ENCODE measurements around the gene PEX11A.

Gene PEX11A

DNA sequence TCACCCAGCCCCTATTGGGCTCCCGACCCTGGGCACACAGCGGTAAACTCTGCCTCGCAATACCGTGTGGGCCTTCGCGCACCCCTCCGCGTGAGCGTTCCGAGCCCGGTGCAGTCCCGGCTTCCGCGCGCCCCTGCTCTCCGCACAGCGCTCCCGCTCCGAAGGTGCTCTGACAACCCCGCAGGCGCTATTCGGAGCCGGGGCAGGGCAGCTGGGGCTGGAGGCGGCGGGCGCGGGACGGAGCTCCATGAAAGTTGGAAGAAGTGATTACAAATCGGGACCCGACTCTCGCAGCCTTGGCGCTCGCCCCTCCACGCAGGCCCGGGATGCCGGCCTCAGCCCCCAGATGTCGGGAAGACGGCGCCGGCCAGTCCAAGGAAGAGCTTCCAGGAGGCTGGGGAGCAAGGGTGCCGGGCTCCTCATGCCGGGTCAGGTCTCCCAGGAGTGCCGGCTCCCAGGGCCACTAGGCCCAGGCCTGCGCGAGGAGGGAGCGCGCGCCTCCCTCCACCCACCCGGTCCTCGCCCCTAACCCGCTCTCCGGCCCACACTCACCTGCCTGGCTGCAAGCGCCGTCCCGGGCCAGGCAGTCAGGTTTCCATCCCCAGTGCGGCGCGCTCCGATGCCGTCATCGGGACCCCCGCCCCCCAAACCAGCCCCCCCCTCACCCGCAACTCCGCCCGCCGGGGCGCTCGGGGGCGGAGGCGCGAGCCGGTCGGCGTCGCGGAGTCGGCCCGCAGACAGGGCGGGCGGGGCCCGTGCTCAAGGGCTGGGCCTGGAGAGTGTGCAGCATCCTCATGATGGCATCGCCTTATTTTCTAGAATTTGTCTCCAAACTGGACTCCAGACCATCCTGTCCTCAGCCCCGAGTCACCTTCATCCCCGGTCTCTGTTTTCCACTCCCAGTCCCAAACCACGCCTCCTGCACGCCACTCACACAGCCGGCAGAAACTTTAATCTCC lies 35.4 kb downstream of the PEX11A start, which contains the start of gene KIF7:
KIF7 (minus strand) TSS at position 621 of the 959 bp plus-strand sequence. CDS start 2,537 bp downstream, outside the sequence.
- DNase-seq, result no peak

DNA sequence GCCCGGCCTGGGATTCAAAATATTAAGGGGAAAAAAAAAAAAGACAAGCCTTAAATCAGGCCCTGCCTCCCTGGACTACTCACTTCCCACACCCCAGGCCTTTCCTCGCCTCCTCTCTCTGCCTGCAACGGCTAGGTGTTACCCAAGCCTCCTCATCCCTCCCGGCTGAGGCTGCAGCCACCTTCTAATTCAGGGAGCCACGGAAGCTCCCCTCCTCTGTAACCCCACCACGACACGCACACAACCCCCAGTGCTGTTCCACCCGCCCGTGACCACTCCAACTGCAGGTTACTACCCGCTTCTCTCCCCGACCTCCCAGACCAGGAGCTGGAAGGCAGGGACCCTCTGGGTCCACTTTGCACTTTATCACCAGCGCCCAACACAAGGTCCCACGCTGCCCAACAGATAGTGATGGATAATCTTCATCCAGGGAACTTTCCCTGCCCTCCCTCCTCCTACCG lies 36.2 kb downstream of the PEX11A start:
- DNase-seq, result no peak

DNA sequence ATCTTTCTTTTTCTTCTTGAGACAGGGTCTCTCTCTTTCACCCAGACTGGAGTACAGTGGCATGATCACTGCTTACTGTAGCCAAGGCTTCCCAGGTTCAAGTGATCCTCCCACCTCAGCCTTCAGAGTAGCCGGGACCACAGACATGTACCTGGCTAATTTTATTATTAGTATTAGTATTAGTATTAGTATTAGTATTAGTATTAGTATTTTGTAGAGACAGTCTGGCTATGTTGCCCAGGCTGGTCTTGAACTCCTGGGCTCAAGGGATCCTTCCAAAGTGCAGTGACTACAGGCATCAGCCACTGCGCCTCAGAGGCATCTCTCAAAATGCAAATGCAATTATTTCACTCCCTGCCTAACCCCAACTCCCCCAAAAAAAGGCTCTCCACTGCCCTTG lies 37.0 kb downstream of the PEX11A start:
- no peak for DNase-seq

DNA sequence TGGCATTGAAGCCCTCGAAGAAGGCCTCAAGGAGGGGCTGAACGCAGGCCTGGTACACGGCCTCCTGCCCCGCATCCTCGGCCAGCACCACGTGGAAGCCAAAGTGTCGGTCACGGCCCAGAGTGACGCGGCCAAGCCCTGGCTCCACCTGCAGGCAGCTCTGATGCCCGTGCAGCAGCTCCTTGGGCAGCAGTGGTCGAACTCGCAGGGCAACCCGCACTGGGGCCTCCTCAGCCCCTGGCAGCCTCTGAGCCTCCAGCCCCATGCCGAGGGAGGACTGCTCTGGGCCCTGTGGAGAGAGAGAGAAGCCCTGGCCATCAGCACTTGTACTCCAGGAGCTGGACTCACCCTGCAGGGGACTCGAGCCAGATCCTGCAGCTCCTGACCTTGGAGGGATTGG lies 37.9 kb downstream of the PEX11A start:
- no peak for DNase-seq

DNA sequence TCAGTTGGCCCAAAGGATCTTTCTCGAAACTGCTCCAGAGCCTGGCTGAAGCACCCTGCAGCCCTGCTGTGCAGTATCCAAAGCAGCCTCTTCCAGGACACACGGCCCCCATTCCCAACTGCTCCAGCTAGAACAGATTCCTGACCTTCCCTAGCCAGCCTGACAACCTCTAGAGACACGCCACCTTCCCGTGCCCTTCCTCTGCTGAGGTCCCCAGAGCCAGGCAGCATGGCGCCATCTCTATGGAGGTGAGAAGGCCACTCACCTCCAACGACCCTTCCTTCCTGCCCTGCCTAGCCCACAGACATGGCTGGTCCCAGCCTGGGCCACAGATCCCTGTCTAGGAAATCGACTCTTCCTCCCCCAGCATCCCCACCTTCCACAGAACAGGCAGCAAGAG lies 38.4 kb downstream of the PEX11A start:
- DNase-seq, result no peak

DNA sequence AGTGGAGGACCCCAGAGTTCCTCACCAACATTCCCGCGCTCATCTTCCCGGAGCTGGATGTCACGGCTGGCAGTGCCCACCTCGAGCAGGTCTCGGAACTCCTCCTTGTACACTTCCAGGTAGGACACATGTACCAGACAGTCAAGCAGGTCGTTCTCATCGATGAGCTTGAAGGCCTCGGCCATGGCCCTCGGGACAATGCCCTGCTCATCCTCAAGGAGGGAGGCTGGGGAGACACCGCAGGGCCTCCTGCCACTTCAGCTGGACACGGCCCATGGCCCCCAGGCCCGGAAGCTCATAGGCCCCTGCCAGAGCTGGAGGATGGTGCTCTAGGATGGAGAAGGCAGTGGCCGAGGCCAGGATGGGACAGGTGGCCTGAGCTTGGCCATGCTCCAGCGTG lies 40.8 kb downstream of the PEX11A start:
- no peak for DNase-seq

DNA sequence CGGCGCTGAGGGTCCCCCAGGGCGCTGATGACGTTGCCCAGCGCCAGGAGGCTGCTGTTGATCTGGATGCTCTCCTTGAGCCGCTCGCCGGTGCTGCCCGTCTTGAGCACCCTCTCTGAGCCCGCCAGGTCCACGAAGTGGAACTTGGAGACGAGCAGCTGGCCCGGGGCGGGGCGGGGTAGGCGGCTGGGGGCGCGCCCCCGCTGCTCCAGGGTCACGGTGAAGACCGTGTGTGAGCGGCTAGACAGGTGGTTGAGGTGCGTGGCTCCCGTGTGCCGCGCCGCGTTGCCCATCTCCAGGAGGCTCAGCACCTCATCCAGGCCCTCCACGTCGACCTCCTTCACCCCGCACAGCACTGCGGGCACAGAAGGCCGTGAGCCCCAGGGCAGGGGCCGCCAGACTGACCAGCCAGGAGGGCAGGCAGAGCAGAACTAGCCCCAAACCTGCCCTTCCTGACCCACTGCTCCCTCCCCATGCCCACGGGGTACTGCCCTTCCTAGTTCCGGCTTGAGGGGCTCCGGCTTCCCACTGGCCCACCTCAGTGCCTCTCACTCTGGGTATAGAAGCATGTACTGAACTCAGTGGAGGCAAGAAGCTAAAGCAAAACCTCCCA lies 41.4 kb downstream of the PEX11A start:
- no peak for DNase-seq

DNA sequence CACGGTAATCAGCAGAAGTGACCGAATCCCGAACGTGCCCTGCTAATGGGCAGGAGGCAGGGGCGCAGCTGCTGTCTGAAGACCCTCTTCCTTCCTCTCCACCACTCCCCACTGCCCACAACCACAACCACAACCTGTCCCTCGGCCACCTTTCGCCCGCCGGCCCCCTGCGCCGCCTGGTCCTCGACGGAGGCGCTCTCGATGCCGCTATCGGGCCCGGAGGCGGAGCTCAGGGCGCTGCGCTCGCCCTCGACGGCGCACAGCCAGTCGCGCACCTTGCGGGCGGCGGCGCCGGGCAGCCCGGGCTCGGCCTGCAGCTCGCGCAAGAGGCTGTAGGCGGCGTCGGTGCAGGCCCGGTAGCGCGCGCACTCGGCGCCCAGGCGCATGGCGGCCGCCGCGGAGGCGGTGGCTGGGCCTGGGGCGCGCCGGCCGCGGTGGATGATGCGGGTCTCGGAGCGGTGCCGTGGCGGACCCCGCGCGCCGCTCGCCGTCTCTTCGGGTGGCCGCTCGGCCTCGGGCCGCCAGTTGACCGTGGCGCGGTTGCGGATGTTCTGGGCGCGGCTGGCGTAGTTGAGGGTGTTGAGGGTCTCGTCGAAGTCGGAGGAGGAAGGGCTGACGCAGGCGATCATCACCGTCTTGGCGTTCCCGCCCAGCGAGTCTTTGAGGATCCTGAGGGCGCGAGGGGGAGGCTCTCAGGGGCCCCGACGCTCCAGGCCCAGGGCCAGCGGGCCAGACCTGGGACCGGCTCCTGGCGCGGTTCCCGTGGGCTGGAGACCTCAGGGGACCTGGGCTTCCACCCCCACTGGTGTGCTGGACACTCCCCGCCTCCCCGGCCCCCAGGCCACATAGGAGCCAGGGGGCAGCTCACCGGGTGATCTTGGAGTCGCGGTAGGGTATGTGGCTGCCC lies 42.2 kb downstream of the PEX11A start:
- DNase-seq, result no peak

DNA sequence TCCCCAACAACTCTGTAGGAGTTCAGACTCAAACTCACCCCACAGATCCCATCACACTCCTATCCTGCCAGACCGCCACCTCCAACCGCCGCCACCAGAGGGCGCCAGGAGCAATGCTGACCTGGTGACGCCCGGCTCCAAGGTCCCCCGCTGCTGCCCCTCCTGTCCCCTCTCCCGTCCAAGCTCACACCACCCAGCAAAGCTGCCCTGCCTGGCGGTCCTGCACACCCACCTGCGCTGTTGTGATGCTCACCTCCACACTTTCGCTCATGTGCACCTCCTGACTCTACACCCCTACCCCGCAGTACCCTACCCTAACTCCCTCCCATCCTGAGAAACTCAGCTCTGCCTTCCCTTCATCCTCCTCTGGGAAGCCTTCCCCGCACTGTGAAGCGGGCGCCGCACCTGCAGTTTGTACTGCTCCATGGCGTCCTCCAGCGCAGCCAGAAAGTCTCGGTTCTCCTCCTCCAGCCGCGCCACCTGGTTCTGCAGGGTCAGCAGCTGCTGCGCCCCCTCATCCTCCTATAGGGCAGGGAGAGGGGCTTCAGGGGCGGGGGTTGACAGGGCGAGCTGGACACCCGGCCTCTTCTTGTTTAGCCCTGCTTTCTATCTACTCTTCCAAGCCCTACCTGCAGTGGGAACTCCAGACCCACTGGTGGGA lies 43.2 kb downstream of the PEX11A start:
- no peak for DNase-seq

DNA sequence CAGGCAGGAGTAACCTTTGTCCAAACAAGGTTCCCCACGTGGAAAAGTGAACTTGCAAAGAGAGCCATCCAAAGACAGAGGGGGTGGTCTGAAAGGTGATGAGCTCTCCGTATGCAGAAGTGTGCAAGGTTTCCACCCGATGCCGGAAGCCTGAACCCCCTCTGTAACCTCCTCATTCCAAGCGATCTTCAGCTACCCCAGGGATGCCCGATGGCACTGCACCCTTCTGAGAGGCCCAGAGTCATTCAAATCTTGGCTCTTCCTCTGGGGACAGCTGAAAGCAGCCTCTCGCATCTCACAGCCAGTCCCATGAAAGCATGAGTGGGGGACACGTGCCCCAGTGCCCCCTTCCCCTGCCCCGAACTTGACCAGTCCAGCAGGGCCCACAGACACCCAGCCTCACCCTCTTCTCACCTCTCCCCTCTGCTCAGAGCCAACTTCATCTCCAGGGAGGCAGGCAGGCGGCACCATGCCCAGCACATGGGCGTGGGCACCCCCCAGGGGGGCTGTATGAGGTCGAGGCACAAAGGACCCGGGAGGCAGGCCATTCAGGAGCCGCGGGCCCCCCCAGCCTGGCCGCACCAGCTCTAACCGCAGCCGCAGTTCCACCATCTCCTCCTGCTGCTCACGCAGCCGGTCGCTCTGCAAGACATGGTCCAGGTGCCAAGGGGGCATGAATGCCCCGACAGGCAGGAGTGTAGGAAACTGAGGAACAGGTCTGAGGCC lies 44.0 kb downstream of the PEX11A start:
- DNase-seq, result no peak

DNA sequence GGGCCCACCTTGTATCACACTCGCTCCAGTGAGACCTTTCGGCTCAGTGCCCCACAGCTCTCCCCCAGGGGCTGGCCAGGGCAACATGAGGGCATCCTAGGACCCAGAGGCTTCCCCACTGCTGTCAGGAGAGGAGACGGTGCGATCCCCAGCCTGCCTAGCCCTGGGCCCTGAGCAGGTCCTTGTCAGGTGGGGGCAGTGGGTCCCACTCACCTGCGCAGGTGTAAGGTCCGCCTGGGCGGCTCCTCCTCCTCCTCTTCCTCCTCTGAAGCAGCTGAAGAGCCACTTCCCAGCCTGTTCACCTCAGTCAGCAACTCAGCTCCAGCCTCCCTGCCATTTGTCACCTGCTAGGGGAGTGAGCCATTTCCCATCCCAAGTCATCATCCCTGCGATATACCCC lies 44.9 kb downstream of the PEX11A start:
- no peak for DNase-seq

DNA sequence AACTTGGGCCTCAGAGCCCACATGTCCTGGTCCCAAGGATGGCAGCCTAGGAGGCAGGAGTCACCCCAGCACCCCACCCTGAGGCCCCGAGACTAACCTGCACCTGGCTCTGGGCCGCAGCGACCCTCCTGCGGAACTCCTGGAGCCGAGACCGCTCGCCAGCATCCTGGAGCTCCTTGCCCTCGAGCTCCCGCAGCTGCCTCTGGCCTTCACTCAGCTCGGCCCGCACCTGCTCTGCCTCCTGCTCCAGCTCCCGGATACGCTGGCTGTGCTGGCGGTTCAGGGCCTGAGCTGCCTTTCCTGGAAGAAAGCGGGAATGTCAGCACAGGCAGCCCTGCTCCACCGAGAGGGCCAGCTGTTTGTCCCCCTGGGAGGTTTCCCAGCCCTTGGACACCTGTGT lies 48.4 kb downstream of the PEX11A start:
- DNase-seq, result no peak

DNA sequence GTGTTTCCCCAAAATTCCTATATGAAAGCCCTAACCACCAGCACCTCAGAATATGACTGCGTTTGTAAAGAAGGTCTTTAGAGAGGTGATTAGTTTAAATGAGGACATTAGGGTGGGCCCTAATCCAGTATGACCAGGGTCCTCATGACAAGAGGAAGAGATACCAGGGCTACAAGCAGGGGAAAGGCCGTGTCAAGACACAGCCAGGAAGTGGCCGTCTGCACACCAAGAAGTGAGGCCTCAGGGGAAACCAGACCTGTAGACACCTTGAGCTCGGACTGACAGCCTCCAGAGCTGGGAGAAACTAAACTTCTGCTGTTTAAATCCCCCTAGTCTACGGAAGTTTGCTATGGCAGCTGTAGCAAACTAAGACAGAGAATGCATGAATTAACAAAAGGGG lies 49.5 kb downstream of the PEX11A start:
- DNase-seq, result no peak

DNA sequence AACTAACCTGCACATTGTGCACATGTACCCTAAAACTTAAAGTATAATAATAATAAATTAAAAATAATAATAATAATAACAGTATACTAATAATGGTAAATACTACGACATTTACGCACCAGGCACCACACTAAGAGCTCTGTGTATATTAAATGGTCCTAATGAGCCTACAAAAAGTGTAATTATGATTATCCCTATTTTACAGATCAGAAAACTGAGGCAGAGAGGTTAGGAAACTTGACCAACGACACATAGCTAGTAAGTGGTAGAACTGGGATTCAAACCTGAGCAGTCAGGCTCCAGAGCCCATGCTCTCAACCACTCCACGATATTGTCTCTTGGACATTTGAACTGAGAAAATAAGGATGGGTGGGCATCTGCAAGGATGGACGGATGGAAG lies 50.3 kb downstream of the PEX11A start:
- no peak for DNase-seq

DNA sequence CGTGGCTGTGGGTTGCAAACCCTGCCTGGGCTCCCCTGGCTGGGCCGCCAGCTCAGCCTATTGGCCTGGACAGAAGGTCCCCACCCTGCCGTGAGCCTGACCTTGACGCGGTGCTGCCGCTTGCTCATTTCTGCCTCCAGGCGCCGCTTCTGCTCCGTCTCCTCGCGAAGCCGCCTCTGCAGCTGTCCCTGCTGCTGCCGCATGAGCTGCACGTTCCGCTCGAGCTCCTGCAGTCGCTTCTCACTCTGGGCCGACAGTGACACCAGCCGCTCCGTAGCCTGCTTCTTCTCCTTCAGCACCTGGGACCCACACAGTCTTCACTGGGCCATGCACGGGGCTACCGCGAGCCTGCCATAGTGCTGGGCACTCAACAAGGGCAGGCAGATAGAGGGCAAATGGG lies 57.0 kb downstream of the PEX11A start:
- DNase-seq, result no peak

DNA sequence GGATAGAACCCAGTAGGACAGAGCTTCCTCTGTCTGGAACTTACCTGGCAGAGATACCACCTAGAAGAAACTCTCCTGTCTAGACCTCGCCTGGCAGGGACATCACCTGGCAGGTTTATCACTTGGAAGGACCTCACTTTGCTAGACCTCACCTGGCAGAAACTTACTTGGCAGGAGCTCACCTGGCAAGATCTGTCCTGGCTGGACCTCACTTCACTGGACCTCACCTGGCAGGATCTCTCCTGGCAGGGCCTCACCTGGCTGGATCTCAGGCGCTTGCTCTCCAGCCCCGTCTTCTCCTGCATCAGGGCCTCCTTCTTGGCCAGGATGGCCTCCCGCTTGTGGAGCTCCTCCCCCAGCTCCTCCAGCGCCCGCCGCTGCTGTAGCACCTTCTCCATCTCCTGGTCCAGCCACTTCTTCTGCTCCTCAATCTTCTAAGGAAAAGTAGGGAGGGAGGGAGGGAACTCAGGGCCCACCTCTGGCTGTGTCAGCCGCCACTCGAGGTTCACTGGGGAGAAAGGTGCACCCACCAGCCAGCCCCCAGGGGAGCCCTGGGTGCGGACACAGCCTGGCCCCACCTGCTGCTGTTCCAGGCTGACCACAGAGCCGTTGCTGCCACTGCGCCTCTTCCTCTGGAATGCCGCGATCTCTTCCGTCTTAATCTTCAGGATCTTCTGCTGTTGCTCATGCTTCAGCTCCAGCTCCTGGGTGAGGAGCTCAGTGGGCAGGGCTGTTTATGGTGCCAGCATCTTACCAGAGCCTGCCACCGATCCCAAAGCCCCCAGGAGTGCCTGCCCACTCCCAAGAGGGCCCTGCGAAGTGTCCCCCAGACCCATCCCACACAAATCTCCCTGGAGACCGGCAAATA lies 57.8 kb downstream of the PEX11A start:
- no peak for DNase-seq

DNA sequence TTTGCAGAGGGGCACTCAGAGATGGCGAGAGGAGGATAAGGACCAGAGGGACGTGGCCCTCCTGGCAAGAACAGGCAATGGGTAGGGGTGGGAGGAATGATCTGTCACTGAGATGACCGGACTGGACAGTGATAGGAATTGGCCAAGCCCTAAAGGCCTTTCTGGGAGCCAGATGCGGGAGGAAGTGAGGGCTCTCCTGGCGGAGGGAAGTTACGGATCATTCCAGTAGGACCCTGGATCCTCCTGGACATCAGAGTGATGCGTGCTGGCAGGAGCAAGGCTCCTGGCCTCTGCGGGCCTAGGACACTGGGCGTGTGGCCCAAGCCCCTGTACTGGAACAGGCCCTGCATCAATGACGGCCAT lies 58.7 kb downstream of the PEX11A start:
- no peak for DNase-seq
